B cell (primary cell): Measurements from ENCODE around the gene PHACTR2. TPM values are rescaled to one million over a fixed set of nuclear protein-coding genes. Genes with fewer than 3 reads are reported as not detected.

Source experiments
- ATAC-seq: fragments of 200-7000 bp; cut with Tn5 transposase; one replicate; pipeline ENCODE4 v1.10.0; 2021; ENCODE audit warnings: low read depth, mild to moderate bottlenecking, moderate number of reproducible peaks, moderate library complexity
- CTCF ChIA-PET: fragments of 350-600 bp; sonication (Branson Sonifier 250); formaldehyde crosslinking; loops from one replicate; lab custom pipeline; 2021; ENCODE audit warnings: antibody characterized with exemption, inconsistent platforms; lab: Charles Lee
- POLR2A ChIA-PET: fragments of 350-600 bp; sonication (Branson Sonifier 250); formaldehyde crosslinking; loops from one replicate; lab custom pipeline; 2021; ENCODE audit warnings: antibody characterized with exemption; lab: Charles Lee
- DNase-seq: peaks from one replicate; pipeline ENCODE4 v3.0.0; 2013
- H2AFZ ChIP-seq: 2 replicates; pipeline ENCODE4 v1.6.1; 2012; ENCODE audit warnings: mild to moderate bottlenecking, low read depth, low read length; ENCODE audit not compliant: insufficient read depth, poor library complexity, severe bottlenecking
- H3K27ac ChIP-seq, 2 donors: 1 replicate in 1 of 2; 2 replicates in 1 of 2; pipeline ENCODE4 v1.5.1; 2012 to 2013; ENCODE audit warnings: low read length in 2 of 2, mild to moderate bottlenecking in 2 of 2, moderate library complexity in 1 of 2
- H3K27me3 ChIP-seq, 4 experiments: fragments of 200-600 bp in 1 of 4; sonication (generic) in 1 of 4; replicated peaks in 1 of 4; 1 replicate in 2 of 4; 2 replicates in 2 of 4; pipeline versions ENCODE4 v1.6.1 to v1.7.0; 2013 to 2016; ENCODE audit warnings: low read length in 3 of 4, mild to moderate bottlenecking in 2 of 4, mixed read lengths in 1 of 4, moderate library complexity in 1 of 4; ENCODE audit not compliant: insufficient read depth in 4 of 4, control insufficient read depth in 3 of 4; ENCODE audit errors: control extremely low read depth in 1 of 4
- H3K36me3 ChIP-seq, 2 experiments: replicated peaks in 1 of 2; 1 replicate in 1 of 2; 2 replicates in 1 of 2; pipeline versions ENCODE4 v1.6.1 to v1.7.1; 2013; ENCODE audit warnings: low read length in 1 of 2; ENCODE audit not compliant: insufficient read depth in 2 of 2, control insufficient read depth in 1 of 2; ENCODE audit errors: control extremely low read depth in 1 of 2, extremely low read depth in 1 of 2
- H3K4me1 ChIP-seq, 2 donors: fragments of 200-600 bp in 1 of 2; sonication (generic) in 1 of 2; 1 replicate in 1 of 2; 2 replicates in 1 of 2; pipeline versions ENCODE4 v1.5.1 to v1.6.1; 2013 to 2017; ENCODE audit warnings: low read length in 2 of 2; ENCODE audit not compliant: control insufficient read depth in 2 of 2, insufficient read depth in 2 of 2
- H3K4me2 ChIP-seq: replicated peaks from 2 replicates; pipeline ENCODE3; 2012; ENCODE audit warnings: mild to moderate bottlenecking, low read depth, low read length; ENCODE audit not compliant: poor library complexity, severe bottlenecking
- H3K4me3 ChIP-seq, 5 experiments: fragments of 200-600 bp in 1 of 5; sonication (generic) in 1 of 5; 1 replicate in 3 of 5; 2 replicates in 2 of 5; pipeline versions ENCODE4 v1.5.1 to v1.7.0; 2011 to 2016; ENCODE audit warnings: low read length in 4 of 5, mild to moderate bottlenecking in 4 of 5, low read depth in 2 of 5, control low read depth in 1 of 5, moderate library complexity in 1 of 5; ENCODE audit not compliant: insufficient read depth in 1 of 5; ENCODE audit errors: control extremely low read depth in 1 of 5, extremely low read depth in 1 of 5
- H3K79me2 ChIP-seq: fragments of 200-600 bp; sonication (generic); one replicate; pipeline ENCODE4 v1.6.0; 2016; ENCODE audit warnings: low read length; ENCODE audit not compliant: control insufficient read depth, insufficient read depth
- H3K9ac ChIP-seq: fragments of 200-600 bp; sonication (generic); 2 replicates; pipeline ENCODE4 v1.6.1; 2017; ENCODE audit warnings: mild to moderate bottlenecking, low read length, moderate library complexity
- H3K9me3 ChIP-seq, 3 donors: one replicate each; pipeline versions ENCODE4 v1.6.1 to v1.7.1; 2013; ENCODE audit warnings: low read length in 2 of 3; ENCODE audit not compliant: control insufficient read depth in 2 of 3, insufficient read depth in 1 of 3; ENCODE audit errors: control extremely low read depth in 1 of 3
- H4K20me1 ChIP-seq: 2 replicates; pipeline ENCODE4 v1.6.0; 2012; ENCODE audit warnings: mild to moderate bottlenecking, low read length; ENCODE audit not compliant: insufficient read depth, control insufficient read depth, poor library complexity, severe bottlenecking
- H3K27ac Mint-ChIP-seq: one replicate; pipeline ENCODE4 v1.8.0; 2021; ENCODE audit warnings: mixed read lengths
- H3K27me3 Mint-ChIP-seq: one replicate; pipeline ENCODE4 v1.8.0; 2021; ENCODE audit warnings: mixed read lengths
- H3K4me1 Mint-ChIP-seq: one replicate; pipeline ENCODE4 v1.8.0; 2021; ENCODE audit warnings: mixed read lengths
- H3K4me3 Mint-ChIP-seq: one replicate; pipeline ENCODE4 v1.8.0; 2021; ENCODE audit warnings: mixed read lengths
- H3K9me3 Mint-ChIP-seq: one replicate; pipeline ENCODE4 v1.8.0; 2022; ENCODE audit warnings: mixed read lengths; ENCODE audit not compliant: insufficient read depth
- CTCF ChIP-seq: fragments of 200-600 bp; IDR thresholded peaks from one replicate; pipeline ENCODE4 v1.8.0; 2022; ENCODE audit warnings: antibody characterized with exemption, mild to moderate bottlenecking
- EZH2 ChIP-seq: IDR thresholded peaks from 2 replicates; pipeline ENCODE4 v1.6.1; 2012; ENCODE audit warnings: borderline replicate concordance, low read depth, mild to moderate bottlenecking, moderate library complexity, low read length; ENCODE audit not compliant: insufficient read depth, poor library complexity, severe bottlenecking
- WGBS: methylation state at CpG from one replicate; pipeline ENCODE4 v1.1.5; 2013; ENCODE audit warnings: missing lambda C conversion rate; ENCODE audit not compliant: insufficient coverage; 5-methylcytosine and 5-hydroxymethylcytosine counted together
- intact Hi-C: fragments of 100-400 bp; cut with micrococcal nuclease; formaldehyde crosslinking; loops from one replicate; pipeline ENCODE4 v1.10.0; 2022
- polyA plus RNA-seq: library from polyadenylated mRNA; depleted of rRNA; stranded (reverse); fragments of >200 nt; gene quantifications from 2 replicates; pipeline ENCODE4 v1.2.3, GENCODE V29; 2012
- total RNA-seq, 2 donors: library from RNA; stranded (reverse); fragments of 120-200 nt in 1 of 2; gene quantifications; 1 replicate in 1 of 2; 2 replicates in 1 of 2; pipeline versions ENCODE4 v1.2.3 to v1.2.4, GENCODE V29; 2013 to 2022

The PHACTR2 gene
- total and polyA plus RNA-seq, 2 donors (not counting 1 experiment from before 2014, with no cell fraction given) = 1.1 to 10.6 TPM

- H3K27ac Mint-ChIP-seq = no peak overlapping the region
- 83% methylated on average over 3 of the region's 9 CpGs for whole genome bisulfite sequencing
- TF ChIP-seq EZH2 (no peak), CTCF (no peak)
Observed at GRCh38 chr6:143803769-143804568, 126.2 kb downstream of the PHACTR2 start.

GRCh38 chr6:143804835-143805239 is 127.1 kb downstream of the PHACTR2 start:
- H3K4me1 ChIP-seq = no peaks in the 10 kb centered on the region
- H4K20me1 ChIP-seq = no peaks in the 10 kb centered on the region
- no peaks in the 10 kb centered on the region for H3K36me3 ChIP-seq
- no peaks in the 10 kb centered on the region for H3K79me2 ChIP-seq
- intact Hi-C loops = no loop called here
- Mint-ChIP-seq H3K4me1 (no peaks in the 10 kb centered on the region), H3K27ac (no peak overlapping the region), H3K27me3 (no peaks in the 10 kb centered on the region), H3K9me3 (no peaks in the 10 kb centered on the region), H3K4me3 (no peak overlapping the region)
- H3K4me2 ChIP-seq = no peak overlapping the region
- H3K27me3 ChIP-seq = no peaks in the 10 kb centered on the region
- no peak overlapping the region for H2AFZ ChIP-seq
- ChIA-PET POLR2A (no interaction called here), CTCF (no interaction called here)
- H3K9ac ChIP-seq = no peak overlapping the region
- no peak for ATAC-seq
- H3K9me3 ChIP-seq = peaks cover 0 to 3% (median 2%) of the 10 kb centered on the region in 3 donors
- TF ChIP-seq CTCF (no peak), EZH2 (no peak)
- H3K4me3 ChIP-seq = no peak overlapping the region
- 83% methylated on average over 3 of the region's 4 CpGs for WGBS
- no peak for DNase-seq
- no peak overlapping the region for H3K27ac ChIP-seq

More at GRCh38 chr6:143803769-143804568, 126.2 kb downstream of the PHACTR2 start:
- Histone ChIP-seq H3K4me2 (no peak overlapping the region), H3K9me3 (peaks cover 0 to 3% (median 2%) of the 10 kb centered on the region in 3 donors), H3K4me1 (no peaks in the 10 kb centered on the region), H3K36me3 (no peaks in the 10 kb centered on the region), H3K79me2 (no peaks in the 10 kb centered on the region), H3K4me3 (no peak overlapping the region), H3K9ac (no peak overlapping the region), H2AFZ (no peak overlapping the region), H3K27me3 (no peaks in the 10 kb centered on the region), H4K20me1 (no peaks in the 10 kb centered on the region), H3K27ac (no peak overlapping the region)
- Mint-ChIP-seq H3K4me3 (no peak overlapping the region), H3K9me3 (no peaks in the 10 kb centered on the region), H3K4me1 (no peaks in the 10 kb centered on the region), H3K27me3 (no peaks in the 10 kb centered on the region)
- intact Hi-C loops = no loop called here
- no peak for ATAC-seq
- POLR2A ChIA-PET = no interaction called here
- no peak for DNase-seq
- CTCF ChIA-PET = no interaction called here
